Measurements from ENCODE around the gene GPR146.
A peak's percentile ranks its signal among the peaks of the same experiment; 100 is the strongest.

The GPR146 gene

GRCh38 chr7:1096156-1097119 is 52.1 kb downstream of the GPR146 start:
- peak; percentile 74 for DNase-seq

- DNase-seq, result no peak
These were observed 52.8 kb downstream of the GPR146 start for GRCh38 chr7:1097120-1097504.

- DNase-seq, result no peak
These were observed 54.2 kb downstream of the GPR146 start for GRCh38 chr7:1098243-1099153.

GRCh38 chr7:1099154-1099542 is 54.8 kb downstream of the GPR146 start:
- DNase-seq, result no peak

GRCh38 chr7:1099637-1100036 is 55.3 kb downstream of the GPR146 start:
- no peak for DNase-seq

DNA sequence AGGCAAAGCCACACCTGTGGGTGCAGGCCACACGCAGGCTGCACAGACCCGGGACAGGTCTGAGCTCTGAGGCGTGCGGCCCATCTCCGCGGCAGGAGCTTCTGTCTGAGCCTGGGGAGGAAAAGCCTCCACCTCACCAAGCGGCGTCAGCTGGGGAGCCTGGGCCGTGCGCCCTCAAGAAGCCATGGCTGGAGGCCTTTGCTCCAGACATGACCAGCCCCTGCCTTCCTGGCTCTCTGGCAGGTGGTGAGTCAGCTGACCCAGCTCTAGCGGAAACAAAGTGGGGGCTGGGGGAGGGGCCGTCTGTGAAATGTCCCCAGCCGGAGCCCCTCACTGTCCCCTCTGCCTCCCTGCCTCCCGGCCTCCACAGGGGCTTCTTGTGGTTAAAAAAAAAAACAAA is 56.0 kb downstream of the GPR146 start:
- no peak for DNase-seq

DNA sequence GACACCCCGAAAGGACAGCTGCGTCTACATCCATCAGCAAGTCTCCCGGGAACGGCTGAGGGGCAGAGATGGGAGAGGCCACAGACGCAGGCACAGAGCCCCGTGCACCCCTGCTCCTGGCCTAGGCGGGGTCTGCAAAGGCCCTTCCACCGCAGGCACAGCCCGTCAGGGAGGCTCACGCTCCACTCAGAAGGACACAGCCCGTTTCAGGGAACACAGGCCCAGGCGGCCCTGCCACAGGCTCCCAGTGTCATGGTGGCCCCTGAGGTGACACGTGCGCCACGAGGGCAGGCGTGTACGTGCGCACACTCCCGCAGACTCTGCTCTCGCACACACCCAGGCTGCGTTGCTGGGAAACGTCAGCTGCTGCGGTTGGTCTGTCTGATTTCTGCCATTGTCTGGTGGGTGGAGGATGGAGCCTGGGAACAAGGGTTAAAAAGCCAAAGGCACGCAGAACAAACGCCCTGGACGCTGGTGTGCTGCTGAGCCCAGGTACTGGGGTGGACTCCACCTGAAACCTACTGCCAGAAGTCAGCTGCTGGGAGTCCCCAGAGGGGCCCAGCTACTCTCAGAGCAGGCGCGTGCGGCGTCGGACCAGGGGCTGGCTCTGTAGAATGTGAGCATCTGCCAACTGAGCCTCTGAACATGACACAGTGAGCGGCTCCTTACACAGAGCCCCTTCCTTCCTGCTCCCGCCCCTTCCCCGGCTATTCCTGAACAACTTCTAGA is 56.7 kb downstream of the GPR146 start:
- peak; percentile 58 for DNase-seq

- no peak for DNase-seq
These were observed 57.5 kb downstream of the GPR146 start for GRCh38 chr7:1101563-1102431.

DNA sequence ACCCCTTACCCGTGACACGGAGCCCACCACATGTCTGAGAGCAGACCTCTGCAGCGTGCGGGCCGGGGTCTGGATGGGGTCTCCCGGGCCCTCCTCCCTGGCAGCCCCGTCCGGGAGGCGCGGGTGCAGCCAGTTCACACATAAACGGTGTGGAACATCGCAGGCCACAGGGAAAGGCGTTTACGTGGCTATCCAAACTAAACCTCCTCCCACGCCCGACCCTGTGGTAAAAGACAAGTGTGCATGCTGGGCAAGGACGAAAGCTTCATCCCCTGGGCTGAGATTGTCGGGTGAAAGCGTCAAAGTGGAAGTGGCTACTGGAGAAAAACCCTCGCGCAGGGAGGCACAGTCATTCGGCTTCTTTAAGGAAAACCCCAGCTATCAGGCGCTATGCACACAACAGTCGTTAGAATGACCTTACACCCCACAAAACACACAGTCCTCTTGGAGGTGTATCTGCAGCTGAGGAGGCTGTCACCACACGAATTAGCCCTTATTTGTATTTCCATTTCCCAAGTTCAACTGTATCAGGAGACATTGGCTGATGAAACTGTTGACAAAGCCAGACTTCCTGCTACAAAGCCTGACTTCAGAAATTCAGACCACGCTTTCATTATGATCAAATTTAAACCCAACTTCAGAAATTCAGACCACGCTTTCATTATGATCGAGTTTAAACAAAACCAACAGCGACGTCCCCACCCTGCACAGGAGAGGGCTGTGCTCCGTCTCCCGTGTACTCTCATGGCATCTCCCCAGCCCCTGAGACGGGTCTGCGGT is 58.9 kb downstream of the GPR146 start:
- DNase-seq, result no peak

DNA sequence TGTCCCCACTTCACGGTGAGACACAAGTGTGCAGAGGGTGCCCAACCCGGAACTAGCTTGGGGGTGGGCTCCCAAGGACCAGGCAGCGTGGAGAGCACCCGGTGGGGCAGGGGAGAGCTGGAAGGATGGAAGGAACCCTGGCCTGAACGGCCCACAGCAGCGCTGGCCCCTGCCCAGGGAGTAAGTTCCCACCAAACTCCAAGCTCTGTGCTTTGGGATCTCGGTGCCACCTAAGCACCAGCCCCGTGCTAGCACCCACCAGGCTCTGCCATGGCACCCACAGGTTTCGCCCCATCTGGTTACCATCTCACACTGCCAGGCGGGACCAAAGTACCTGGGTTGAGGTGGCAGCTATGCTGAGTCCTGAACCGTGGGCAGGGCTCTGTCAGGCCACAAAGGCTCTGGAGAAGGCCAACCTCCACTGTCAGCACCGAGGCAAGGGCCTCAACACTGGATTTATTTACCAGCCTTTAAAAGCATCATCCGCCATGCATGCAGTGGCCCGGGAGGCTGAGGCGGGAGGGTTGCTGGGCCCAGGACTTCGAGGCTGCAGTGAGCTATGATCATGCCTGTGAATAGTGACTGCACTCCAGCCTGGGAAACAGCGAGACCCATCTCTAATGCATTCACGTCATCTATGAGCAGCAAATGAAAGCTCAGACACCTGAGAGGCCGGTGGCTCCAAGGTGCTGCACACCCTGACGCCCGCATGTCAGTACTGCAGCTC is 59.6 kb downstream of the GPR146 start:
- DNase-seq, result no peak

GRCh38 chr7:1104516-1105179 is 60.3 kb downstream of the GPR146 start:
- DNase-seq, result no peak

GRCh38 chr7:1105189-1105588 is 60.8 kb downstream of the GPR146 start:
- DNase-seq, result peak; percentile 56

DNA sequence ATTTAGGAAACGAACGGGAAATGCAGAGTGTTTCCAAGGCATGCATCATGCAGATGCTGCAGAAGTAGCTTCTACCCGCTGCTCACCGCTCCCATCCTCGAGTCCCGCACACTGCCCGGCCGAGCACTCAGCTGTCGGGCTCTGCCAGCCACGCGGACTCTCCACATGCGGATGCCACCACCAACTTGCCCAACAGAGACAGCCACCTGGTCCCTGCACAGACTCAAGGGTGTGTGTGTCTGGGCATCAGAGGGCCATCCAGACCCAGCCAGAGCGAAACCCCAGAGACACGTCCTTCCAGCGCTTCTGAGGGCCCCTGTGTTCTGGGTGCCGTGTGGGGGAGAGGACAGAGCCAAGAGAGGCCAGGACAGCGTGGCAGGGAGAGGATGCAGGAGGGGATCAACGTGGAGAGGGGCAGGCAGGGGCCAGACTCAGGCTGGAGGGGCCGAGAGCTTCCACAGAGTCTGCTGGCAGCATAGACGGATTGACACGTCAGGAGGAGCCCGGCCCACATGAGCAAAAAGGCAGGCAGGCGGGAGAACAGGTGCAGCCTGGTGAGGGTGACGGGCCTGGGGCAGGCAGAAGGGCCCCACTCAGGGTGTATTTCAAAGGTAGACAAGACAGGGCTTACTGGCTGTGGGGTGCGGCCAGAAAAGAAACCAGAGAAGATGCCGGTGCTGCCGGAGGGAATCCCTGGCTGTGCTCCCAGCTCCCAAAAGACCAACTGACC is 61.9 kb downstream of the GPR146 start:
- DNase-seq, result no peak

DNA sequence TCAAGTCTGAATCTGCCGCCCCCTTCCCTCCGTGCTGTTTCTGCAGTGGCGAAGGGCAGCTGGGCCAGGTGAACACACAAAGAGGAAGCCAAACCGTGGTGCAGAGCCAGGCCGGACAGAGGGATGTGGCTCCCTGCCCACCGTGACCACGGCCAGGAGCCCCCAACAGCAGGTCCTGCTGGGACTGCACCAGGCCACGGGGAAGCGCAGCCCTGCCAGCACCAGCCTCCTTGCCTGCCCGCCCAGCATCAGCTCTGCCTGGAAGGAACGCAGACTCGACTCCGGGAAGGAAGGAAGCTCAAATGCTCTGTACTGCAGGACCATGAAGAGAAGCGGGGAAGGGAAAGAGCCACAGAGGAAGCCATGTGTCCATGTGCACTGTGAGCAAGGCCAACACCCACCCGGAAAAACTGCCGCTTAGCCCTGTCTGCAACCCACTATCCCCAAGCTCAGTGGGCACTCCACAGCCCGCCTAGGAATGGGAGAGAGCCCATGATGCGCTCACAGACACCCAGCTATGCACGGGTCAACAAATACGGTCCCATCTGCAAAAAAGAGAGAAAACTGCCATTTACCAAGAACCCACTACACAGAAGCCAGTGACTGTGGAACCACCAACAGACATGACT is 62.6 kb downstream of the GPR146 start:
- no peak for DNase-seq

DNA sequence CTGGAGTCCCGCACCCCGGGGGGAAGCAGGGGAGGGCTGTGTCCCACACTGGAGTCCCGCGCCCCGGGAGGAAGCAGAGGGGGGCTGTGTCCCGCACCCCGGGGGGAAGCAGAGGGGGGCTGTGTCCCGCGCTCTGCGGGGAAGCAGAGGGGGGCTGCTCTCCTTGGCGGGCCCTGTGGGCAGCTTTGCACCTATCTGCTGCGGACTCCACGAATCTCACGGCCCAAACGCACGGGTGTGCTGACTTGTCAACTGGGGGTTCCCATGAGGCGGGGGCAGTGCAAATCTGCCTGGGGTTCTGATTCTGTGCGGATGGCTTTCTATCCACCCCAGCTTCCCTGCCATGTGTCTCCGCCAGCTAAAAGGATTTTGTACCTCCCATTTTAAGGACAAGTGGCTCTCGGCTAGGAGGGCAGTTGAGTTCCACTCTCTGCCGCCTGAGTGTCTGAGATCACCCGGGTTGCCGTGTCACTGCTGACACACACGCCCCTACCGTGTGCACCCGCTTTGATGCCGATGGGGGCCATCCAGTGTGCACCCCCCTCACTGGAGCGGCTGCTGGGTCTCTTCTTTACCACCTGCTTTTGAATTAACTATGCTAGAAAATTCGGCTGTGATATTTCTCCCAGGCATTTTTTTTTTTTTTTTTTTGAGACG is 64.0 kb downstream of the GPR146 start:
- DNase-seq, result no peak
